Rectal smooth muscle tissue (tissue), 1 donor: ENCODE results near the gene STOX2.
"Not testable (repeated sequence)": the region's sequence is repeated elsewhere in the genome, so short reads cannot be mapped to it uniquely, and the experiment has no call there.

Experiments
- H3K27ac ChIP-seq: one replicate; pipeline ENCODE4 v1.7.0; 2013; ENCODE audit warnings: low read depth, low read length, inconsistent platforms
- H3K27me3 ChIP-seq: one replicate; pipeline ENCODE4 v1.7.0; 2013; ENCODE audit warnings: low read length; ENCODE audit not compliant: control insufficient read depth, insufficient read depth
- H3K36me3 ChIP-seq: one replicate; pipeline ENCODE4 v1.7.0; 2013; ENCODE audit warnings: low read length; ENCODE audit not compliant: control insufficient read depth, insufficient read depth
- H3K4me1 ChIP-seq: one replicate; pipeline ENCODE4 v1.7.0; 2013; ENCODE audit warnings: low read length; ENCODE audit not compliant: control insufficient read depth, insufficient read depth
- H3K4me3 ChIP-seq: one replicate; pipeline ENCODE4 v1.7.0; 2013; ENCODE audit warnings: low read length
- H3K9ac ChIP-seq: one replicate; pipeline ENCODE4 v1.7.0; 2013; ENCODE audit warnings: low read length

STOX2 gene

GRCh38 chr4:184028561-184029374, 123.7 kb downstream of the STOX2 start:
- no peaks in the 10 kb centered on the region for H3K36me3 ChIP-seq
- H3K4me3 ChIP-seq = peak overlapping the region; percentile 35
- no peak overlapping the region for H3K27ac ChIP-seq
- H3K27me3 ChIP-seq = no peaks in the 10 kb centered on the region
- no peaks in the 10 kb centered on the region for H3K4me1 ChIP-seq
- no peak overlapping the region for H3K9ac ChIP-seq

- H3K36me3 ChIP-seq = no peaks in the 10 kb centered on the region
- no peak overlapping the region for H3K9ac ChIP-seq
- no peaks in the 10 kb centered on the region for H3K27me3 ChIP-seq
- H3K4me1 ChIP-seq = no peaks in the 10 kb centered on the region
- H3K27ac ChIP-seq = no peak overlapping the region
- no peak overlapping the region for H3K4me3 ChIP-seq
Observed at GRCh38 chr4:184030036-184030435, 124.9 kb downstream of the STOX2 start.

- H3K27me3 ChIP-seq = no peaks in the 10 kb centered on the region
- H3K4me3 ChIP-seq = no peak overlapping the region
- no peaks in the 10 kb centered on the region for H3K36me3 ChIP-seq
- H3K9ac ChIP-seq = no peak overlapping the region
- H3K4me1 ChIP-seq = no peaks in the 10 kb centered on the region
- H3K27ac ChIP-seq = no peak overlapping the region
Observed at GRCh38 chr4:184030764-184031163, 125.7 kb downstream of the STOX2 start.

- Histone ChIP-seq H3K4me3 (no peak overlapping the region), H3K36me3 (no peaks in the 10 kb centered on the region), H3K27ac (no peak overlapping the region), H3K27me3 (no peaks in the 10 kb centered on the region), H3K4me1 (no peaks in the 10 kb centered on the region), H3K9ac (no peak overlapping the region)
Observed at GRCh38 chr4:184032091-184032490, 127.0 kb downstream of the STOX2 start.

- Histone ChIP-seq H3K27ac (no peak overlapping the region), H3K4me3 (no peak overlapping the region), H3K4me1 (no peaks in the 10 kb centered on the region), H3K9ac (no peak overlapping the region), H3K27me3 (peaks cover 1% of the 10 kb centered on the region), H3K36me3 (no peaks in the 10 kb centered on the region)
Observed at GRCh38 chr4:184039963-184040383, 134.9 kb downstream of the STOX2 start.

- Histone ChIP-seq H3K4me1 (no peaks in the 10 kb centered on the region), H3K27ac (no peak overlapping the region), H3K4me3 (no peak overlapping the region), H3K36me3 (no peaks in the 10 kb centered on the region), H3K9ac (no peak overlapping the region), H3K27me3 (peaks cover 1% of the 10 kb centered on the region)
Observed at GRCh38 chr4:184041156-184041555, 136.0 kb downstream of the STOX2 start.

- peaks cover 1% of the 10 kb centered on the region for H3K27me3 ChIP-seq
Observed at GRCh38 chr4:184046148-184046547, 141.0 kb downstream of the STOX2 start.

GRCh38 chr4:184051262-184051661, 146.2 kb downstream of the STOX2 start:
- H3K27ac ChIP-seq, H3K9ac ChIP-seq, H3K4me3 ChIP-seq, H3K36me3 ChIP-seq, H3K27me3 ChIP-seq, H3K4me1 ChIP-seq: not testable (repeated sequence)

More at GRCh38 chr4:184046148-184046547, 141.0 kb downstream of the STOX2 start:
- Histone ChIP-seq H3K9ac (no peak overlapping the region), H3K4me1 (no peaks in the 10 kb centered on the region), H3K4me3 (no peak overlapping the region), H3K27ac (no peak overlapping the region), H3K36me3 (no peaks in the 10 kb centered on the region)

GRCh38 chr4:184052616-184053015, 147.5 kb downstream of the STOX2 start:
- Histone ChIP-seq H3K27ac (no peak overlapping the region), H3K4me3 (no peak overlapping the region), H3K27me3 (no peaks in the 10 kb centered on the region), H3K9ac (no peak overlapping the region), H3K4me1 (no peaks in the 10 kb centered on the region), H3K36me3 (no peaks in the 10 kb centered on the region)

GRCh38 chr4:184053434-184053833, 148.3 kb downstream of the STOX2 start:
- no peaks in the 10 kb centered on the region for H3K4me1 ChIP-seq
- H3K4me3 ChIP-seq = no peak overlapping the region
- no peaks in the 10 kb centered on the region for H3K27me3 ChIP-seq
- H3K27ac ChIP-seq = no peak overlapping the region
- no peaks in the 10 kb centered on the region for H3K36me3 ChIP-seq
- no peak overlapping the region for H3K9ac ChIP-seq

- H3K4me1 ChIP-seq = no peaks in the 10 kb centered on the region
- no peak overlapping the region for H3K9ac ChIP-seq
- no peaks in the 10 kb centered on the region for H3K36me3 ChIP-seq
- H3K27ac ChIP-seq = no peak overlapping the region
- H3K27me3 ChIP-seq = no peaks in the 10 kb centered on the region
- no peak overlapping the region for H3K4me3 ChIP-seq
Observed at GRCh38 chr4:184056877-184057276, 151.8 kb downstream of the STOX2 start.

- Histone ChIP-seq H3K9ac (no peak overlapping the region), H3K27me3 (no peaks in the 10 kb centered on the region), H3K27ac (no peak overlapping the region), H3K36me3 (no peaks in the 10 kb centered on the region), H3K4me1 (no peaks in the 10 kb centered on the region), H3K4me3 (no peak overlapping the region)
Observed at GRCh38 chr4:184058026-184058425, 152.9 kb downstream of the STOX2 start.

GRCh38 chr4:184059099-184059498, 154.0 kb downstream of the STOX2 start:
- Histone ChIP-seq H3K27ac (no peak overlapping the region), H3K4me3 (no peak overlapping the region), H3K9ac (no peak overlapping the region), H3K36me3 (no peaks in the 10 kb centered on the region), H3K4me1 (no peaks in the 10 kb centered on the region), H3K27me3 (no peaks in the 10 kb centered on the region)
